SJCRH30 (cell line): ENCODE measurements around the gene SYT7. TPM values are rescaled to one million over a fixed set of nuclear protein-coding genes. Genes with fewer than 3 reads are reported as not detected.

Source experiments
- DNase-seq, 2 experiments: peaks; one replicate each; pipeline ENCODE4 v3.0.0-alpha.2; 2015 to 2020
- H3K27ac ChIP-seq: fragments of 250-450 bp; sonication (Bioruptor Pico); 2 replicates; pipeline ENCODE4 v1.5.1; 2020; ENCODE audit warnings: mild to moderate bottlenecking, moderate library complexity
- H3K27me3 ChIP-seq: fragments of 250-450 bp; sonication (Bioruptor Pico); 2 replicates; pipeline ENCODE4 v1.5.1; 2020; ENCODE audit warnings: mild to moderate bottlenecking, moderate library complexity
- H3K36me3 ChIP-seq: fragments of 250-450 bp; sonication (Bioruptor Pico); 2 replicates; pipeline ENCODE4 v1.5.1; 2020; ENCODE audit warnings: mild to moderate bottlenecking, moderate library complexity
- H3K4me1 ChIP-seq: fragments of 250-450 bp; sonication (Bioruptor Pico); 2 replicates; pipeline ENCODE4 v1.5.1; 2020; ENCODE audit warnings: mild to moderate bottlenecking, moderate library complexity
- H3K4me3 ChIP-seq: fragments of 250-450 bp; sonication (Bioruptor Pico); 2 replicates; pipeline ENCODE4 v1.5.1; 2020; ENCODE audit warnings: mild to moderate bottlenecking, moderate library complexity
- H3K9me3 ChIP-seq: fragments of 250-450 bp; sonication (Bioruptor Pico); replicated peaks from 2 replicates; pipeline ENCODE4 v1.5.1; 2020; ENCODE audit warnings: mild to moderate bottlenecking, moderate library complexity
- total RNA-seq: library from RNA; depleted of rRNA; stranded (reverse); fragments of >200 nt; shearing (Covaris generic); gene quantifications from 2 replicates; pipeline ENCODE4 v1.2.3, GENCODE V29; 2014

The SYT7 gene
- total RNA-seq, 1 experiment from 2014 or later = 1.1 TPM

DNA sequence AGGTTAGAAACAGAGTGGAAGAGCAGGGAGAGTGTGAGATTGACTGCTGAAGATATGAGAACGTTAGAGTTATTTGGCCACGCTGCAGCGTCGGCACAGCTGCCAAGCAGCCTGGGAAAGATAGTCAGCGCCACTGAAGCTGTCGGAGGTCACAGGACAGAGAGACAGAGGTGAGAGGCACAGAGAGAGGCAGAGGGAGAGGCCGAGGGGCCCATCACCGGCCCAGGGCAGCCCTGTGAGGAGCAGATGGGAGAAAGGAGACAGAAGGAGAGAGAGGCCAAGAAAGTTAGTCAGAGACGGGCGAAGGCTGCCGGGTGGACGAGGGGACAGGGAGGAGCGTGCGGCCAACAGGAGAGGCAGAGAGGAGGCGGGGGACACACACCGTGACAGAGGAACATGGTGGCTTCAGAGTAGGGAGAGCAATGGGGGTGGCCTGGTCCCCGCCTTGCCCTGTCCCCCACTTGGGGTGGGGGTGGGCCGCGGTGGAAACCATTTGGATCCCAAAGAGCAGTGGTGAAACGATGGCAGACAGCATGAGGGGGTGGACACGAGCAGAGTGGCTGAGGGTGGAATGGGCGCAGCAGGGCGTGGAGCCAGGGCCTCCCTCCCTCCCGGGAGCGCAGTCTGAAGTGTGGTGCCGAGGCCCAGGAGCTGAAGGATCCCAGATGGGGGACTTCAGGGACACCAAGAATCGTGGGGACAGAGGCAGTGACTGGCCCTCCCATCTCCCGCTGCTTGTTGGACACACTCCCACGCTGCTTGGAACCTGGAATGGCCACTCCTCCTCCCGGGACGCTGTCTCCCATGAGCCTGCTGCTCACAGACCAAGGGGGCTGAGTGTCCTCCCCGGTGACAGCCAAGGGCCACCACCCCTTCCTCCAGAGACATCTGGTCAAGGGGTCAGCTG lies 45.7 kb downstream of the SYT7 start:
- no peak overlapping the region for H3K4me3 ChIP-seq
- no peak for DNase-seq
- no peaks in the 10 kb centered on the region for H3K27me3 ChIP-seq
- H3K27ac ChIP-seq = no peak overlapping the region
- no peaks in the 10 kb centered on the region for H3K36me3 ChIP-seq
- H3K4me1 ChIP-seq = peaks cover 21% of the 10 kb centered on the region
- H3K9me3 ChIP-seq = no peaks in the 10 kb centered on the region

DNA sequence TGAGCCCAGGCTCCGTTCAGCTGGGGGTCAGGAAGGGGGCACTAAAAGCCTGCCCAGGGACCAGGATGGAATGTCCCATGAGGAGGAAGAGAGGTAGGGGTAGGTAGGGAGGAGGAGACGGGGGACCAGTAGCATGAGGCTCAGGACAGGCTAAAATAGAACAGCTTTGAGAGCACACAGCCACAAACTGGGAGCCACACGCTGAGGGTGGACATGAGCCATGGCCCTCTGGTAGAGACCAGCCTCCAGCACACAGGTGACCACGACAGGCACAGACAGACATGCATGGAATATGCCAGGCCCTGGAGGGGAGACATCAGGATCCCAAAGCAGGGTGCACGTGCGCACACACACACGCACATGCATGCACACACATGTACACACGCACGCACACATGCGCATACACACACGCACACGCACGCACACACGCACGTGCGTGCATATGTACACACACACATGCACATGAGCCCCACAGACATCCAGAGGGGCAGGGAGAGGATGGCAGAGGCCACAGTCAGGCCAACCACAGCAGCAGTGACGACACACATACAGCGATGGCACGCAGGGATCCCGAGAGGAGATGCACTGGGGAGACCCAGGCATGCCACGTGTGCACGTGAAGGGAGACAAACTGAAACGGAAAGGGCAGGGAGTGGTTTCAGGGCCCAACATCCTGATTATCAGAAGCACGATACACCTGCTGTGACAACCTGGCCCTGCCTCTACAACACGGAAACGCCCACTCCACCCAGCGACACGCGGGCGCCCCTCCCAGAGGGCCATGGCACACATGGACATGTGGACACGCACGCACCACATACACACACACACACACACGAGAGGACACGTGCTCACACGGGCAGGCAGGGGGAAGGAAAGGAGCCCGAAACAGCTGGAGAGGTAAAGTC lies 46.6 kb downstream of the SYT7 start:
- 0 out of 2 replicates have a peak, but pooled peaks cover 3% of the 10 kb centered on the region for H3K27me3 ChIP-seq
- no peak for DNase-seq
- no peak overlapping the region for H3K27ac ChIP-seq

DNA sequence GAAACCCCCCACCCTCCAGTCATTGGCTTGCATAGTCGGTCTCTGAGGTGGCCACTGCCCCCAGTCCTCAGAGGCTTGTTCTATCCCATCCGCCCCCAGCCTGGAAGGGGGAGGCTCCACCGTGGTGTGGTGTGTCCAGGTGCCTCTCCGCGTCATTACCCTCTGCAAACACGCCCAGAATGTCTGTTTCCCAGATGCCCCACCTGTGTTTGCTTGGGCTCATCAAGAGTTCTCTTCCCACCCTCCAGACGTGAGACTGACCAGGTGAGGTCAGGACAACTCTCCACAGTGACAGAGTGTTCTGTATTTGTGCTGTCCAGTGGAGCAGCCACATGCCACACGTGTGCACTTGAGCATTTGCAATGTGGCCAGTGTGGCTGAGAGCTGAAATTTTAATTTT lies 47.5 kb downstream of the SYT7 start:
- DNase-seq = no peak
- H3K27me3 ChIP-seq = 0 out of 2 replicates have a peak, but pooled peaks cover 4% of the 10 kb centered on the region
- no peaks in the 10 kb centered on the region for H3K36me3 ChIP-seq
- H3K27ac ChIP-seq = no peak overlapping the region
- peaks cover 21% of the 10 kb centered on the region for H3K4me1 ChIP-seq
- H3K4me3 ChIP-seq = no peak overlapping the region
- H3K9me3 ChIP-seq = no peaks in the 10 kb centered on the region

More for the DNA sequence above, 46.6 kb downstream of the SYT7 start:
- no peak overlapping the region for H3K4me3 ChIP-seq
- no peaks in the 10 kb centered on the region for H3K9me3 ChIP-seq
- peaks cover 21% of the 10 kb centered on the region for H3K4me1 ChIP-seq
- H3K36me3 ChIP-seq = no peaks in the 10 kb centered on the region

DNA sequence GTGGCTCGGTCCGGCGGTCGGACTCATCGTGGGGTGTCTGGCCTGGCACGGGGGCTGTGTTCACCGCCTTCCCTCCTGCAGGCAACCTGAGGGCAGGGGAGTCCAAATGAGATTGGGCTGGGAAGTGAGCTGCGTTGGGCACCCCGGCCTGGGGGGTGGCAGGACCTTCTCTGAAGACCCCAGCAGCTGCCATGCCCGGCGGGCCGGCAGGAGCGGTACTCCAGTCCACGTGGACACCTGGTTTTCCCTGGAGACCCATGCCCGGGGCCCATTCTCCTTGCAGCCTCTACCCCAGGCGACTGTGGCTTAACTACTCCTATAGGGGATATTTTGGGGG lies 47.9 kb downstream of the SYT7 start:
- Histone ChIP-seq H3K4me1 (peaks cover 21% of the 10 kb centered on the region), H3K4me3 (no peak overlapping the region), H3K36me3 (no peaks in the 10 kb centered on the region), H3K9me3 (no peaks in the 10 kb centered on the region), H3K27ac (no peak overlapping the region), H3K27me3 (0 out of 2 replicates have a peak, but pooled peaks cover 4% of the 10 kb centered on the region)
- no peak for DNase-seq

DNA sequence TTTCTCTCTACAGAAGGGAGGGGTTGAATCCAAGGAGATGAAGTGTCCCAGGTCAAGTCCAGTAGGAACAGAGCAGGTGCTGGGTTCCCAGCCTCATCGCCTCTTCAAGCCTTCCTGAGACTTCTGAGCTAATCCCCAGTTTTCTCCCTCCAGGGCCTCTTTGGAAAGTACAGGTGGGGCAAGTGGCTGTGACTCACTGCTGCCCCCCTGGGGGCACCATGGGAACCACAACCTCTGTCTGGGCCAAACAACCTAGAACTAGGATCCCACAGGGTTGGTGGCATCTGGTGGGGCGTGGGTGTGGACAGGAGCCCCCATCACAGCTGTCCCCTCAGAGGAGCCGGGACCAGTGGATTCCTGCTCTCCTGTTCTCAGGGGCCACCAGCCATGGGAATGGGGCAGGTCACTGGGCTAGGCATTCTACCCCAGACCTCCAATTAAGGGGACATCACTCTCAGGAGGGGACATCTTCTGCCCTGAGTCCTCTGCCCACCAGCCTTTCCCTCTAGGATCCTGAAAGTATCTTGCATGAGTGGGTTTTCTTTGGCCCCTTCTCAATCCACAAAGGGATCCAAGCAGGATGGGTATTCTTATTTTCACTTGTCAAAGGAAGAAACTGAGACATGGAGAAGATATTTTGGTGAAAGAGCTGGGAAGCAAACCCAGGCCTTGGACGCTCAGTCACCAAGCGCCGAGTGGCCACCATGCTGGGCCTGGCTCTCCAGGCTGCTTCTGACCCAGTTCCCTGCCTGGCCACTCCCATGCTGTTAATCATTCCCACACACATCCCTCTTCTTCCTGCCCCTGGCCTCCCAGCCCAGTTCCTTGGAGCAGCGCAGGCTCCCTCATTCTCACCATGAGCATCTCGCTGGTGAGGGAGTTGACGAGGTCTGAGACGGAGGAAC lies 48.5 kb downstream of the SYT7 start:
- Histone ChIP-seq H3K4me3 (no peak overlapping the region), H3K36me3 (no peaks in the 10 kb centered on the region), H3K27ac (no peak overlapping the region), H3K27me3 (peaks cover 4% of the 10 kb centered on the region; the same call in 1 of the 2 replicates), H3K4me1 (peaks cover 21% of the 10 kb centered on the region), H3K9me3 (no peaks in the 10 kb centered on the region)
- DNase-seq = peak; percentile 44 to 75

DNA sequence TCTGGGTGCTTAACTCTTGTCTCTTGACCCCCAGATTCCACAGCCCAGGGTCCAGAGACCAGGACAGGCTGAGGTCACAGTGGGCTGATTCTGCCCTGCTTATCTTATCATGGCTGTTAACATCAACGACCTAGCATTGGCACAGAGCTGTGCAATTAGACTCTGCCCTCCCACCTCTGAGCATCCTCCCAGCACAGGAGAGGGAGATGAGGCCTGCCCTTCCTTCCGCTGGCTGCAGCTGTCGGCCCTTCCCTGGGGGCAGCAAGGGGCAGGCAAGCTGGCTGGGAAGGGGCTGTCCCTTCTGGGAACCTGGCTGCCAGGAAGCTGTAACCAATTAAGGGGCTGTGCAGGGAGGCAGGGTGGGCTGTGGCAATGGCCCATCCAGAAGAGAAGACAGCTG lies 49.8 kb downstream of the SYT7 start:
- Histone ChIP-seq H3K27ac (no peak overlapping the region), H3K27me3 (peaks cover 4% of the 10 kb centered on the region; the same call in 1 of the 2 replicates)

DNA sequence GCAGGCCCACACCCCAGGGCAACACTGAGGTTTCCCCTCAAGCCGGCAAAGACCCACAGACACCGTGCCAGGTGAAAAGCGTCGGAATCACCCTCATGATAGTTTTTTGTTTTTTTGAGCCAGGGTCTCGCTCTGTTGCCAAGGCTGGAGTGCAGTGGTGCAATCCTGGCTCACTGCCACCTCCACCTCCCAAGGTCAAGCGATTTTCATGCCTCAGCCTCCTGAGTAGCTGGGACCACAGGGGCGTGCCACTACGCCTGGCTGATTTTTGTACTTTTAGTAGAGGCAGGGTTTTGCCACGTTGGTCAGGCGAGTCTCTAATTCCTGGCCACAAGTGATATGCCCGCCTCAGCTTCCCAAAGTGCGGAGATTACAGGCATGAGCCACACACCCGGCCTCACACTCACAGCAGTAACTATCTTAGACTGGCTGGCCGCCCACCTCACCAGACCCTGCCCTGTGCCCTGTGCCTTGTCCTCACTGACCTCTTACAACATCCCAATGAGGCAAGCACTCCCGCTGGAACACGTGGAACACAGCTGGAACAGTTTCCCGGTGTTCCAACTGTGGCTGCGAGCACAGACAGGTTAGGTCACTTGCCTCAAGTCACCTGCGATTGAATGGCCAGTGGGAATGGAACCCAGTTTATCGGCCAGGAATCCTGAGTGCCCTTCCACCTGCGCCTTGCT lies 51.2 kb downstream of the SYT7 start:
- Histone ChIP-seq H3K27ac (no peak overlapping the region), H3K27me3 (peaks cover 4% of the 10 kb centered on the region; the same call in 1 of the 2 replicates), H3K4me3 (no peak overlapping the region), H3K4me1 (peaks cover 21% of the 10 kb centered on the region), H3K9me3 (no peaks in the 10 kb centered on the region), H3K36me3 (no peaks in the 10 kb centered on the region)
- no peak for DNase-seq

More for the DNA sequence above, 49.8 kb downstream of the SYT7 start:
- Histone ChIP-seq H3K4me3 (no peak overlapping the region), H3K9me3 (no peaks in the 10 kb centered on the region), H3K4me1 (peaks cover 21% of the 10 kb centered on the region), H3K36me3 (no peaks in the 10 kb centered on the region)
- peak; percentile 76 to 85 for DNase-seq

DNA sequence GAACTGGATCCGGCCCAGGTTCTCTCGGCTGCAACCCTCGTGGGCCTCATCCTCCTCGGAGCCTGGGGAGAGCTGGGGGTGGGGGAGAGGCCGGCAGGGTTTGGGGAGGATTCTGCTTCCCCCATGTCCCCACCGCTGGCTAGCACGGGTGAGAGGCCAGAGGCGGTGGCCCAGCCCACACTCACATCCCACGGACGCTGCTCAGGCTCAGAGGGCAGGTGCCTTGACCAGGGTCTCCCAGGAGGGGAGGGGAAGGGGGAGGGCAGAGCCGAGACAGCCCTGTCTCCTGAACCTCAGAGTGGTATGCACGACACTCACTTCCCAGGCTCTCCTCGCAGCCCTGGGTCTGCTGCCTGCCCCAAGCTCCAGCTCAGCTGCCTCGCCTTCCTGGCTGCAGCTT lies 52.8 kb downstream of the SYT7 start:
- H3K4me1 ChIP-seq = peaks cover 21% of the 10 kb centered on the region
- DNase-seq = no peak
- no peaks in the 10 kb centered on the region for H3K36me3 ChIP-seq
- H3K4me3 ChIP-seq = no peak overlapping the region
- H3K27me3 ChIP-seq = peaks cover 4% of the 10 kb centered on the region; the same call in 1 of the 2 replicates
- H3K27ac ChIP-seq = no peak overlapping the region
- H3K9me3 ChIP-seq = no peaks in the 10 kb centered on the region

DNA sequence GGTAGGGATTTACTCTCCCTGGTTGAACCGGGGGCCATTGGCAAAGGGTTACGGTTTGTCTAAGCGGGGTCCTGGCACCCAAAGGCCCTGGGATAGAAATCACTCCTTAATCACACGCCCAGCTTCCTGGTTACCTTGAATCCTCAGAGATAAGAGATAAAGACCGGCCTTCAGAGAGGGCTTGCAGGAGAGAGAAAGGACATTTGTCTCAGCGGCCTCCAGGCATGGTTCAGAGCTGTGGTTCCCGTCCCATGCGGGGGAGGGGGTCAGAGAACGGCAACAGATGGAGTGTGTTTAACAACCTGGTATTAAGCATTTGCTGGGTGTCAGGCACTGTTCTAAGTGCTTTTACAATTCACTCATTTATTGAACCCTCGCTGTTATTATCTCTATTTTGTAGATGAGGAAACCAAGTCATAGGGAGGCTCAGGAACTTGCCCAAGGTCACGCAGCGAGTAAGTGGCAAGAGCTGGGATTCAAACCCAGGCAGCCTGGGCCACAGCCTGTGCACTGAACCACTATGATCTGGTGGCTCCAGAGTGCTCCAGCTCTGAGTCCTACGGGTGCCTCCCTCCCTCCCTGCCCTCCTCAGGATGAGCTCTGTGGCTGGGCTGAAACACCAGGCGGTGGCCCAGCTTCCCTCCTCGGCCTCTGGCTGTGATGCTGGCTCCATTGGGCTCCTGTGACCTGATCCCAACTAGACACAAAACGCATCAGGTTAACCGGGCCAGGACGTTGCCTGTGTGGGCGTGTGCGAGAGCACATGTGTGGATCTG lies 53.7 kb downstream of the SYT7 start:
- no peaks in the 10 kb centered on the region for H3K9me3 ChIP-seq
- no peak for DNase-seq
- H3K27me3 ChIP-seq = peaks cover 4% of the 10 kb centered on the region; the same call in 1 of the 2 replicates
- H3K4me3 ChIP-seq = no peak overlapping the region
- H3K4me1 ChIP-seq = peaks cover 19% of the 10 kb centered on the region
- H3K27ac ChIP-seq = no peak overlapping the region
- no peaks in the 10 kb centered on the region for H3K36me3 ChIP-seq

DNA sequence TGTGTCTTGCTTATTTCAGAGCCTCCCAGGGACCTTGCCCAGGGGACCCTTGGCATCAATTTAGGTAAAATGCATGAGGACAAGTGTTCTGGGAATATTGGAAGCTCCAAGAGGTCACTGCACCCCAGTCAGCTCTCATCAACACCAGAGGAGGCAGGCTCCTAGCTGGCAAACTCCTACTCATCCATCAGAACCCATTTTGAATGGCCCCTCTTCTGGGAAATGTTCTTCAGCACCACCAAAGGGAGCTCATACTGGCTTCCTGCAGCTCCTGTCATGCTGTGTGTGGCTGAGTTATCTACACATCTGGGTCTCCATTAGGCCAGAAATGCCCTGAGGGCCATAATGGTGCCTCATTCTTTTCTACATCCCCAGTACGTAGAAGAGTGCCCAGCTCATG lies 54.6 kb downstream of the SYT7 start:
- peak in 1 of 2 experiments; percentile 17 for DNase-seq
- H3K9me3 ChIP-seq = no peaks in the 10 kb centered on the region
- peaks cover 4% of the 10 kb centered on the region; the same call in 1 of the 2 replicates for H3K27me3 ChIP-seq
- H3K4me1 ChIP-seq = peaks cover 10% of the 10 kb centered on the region
- H3K4me3 ChIP-seq = no peak overlapping the region
- H3K36me3 ChIP-seq = no peaks in the 10 kb centered on the region
- H3K27ac ChIP-seq = no peak overlapping the region

DNA sequence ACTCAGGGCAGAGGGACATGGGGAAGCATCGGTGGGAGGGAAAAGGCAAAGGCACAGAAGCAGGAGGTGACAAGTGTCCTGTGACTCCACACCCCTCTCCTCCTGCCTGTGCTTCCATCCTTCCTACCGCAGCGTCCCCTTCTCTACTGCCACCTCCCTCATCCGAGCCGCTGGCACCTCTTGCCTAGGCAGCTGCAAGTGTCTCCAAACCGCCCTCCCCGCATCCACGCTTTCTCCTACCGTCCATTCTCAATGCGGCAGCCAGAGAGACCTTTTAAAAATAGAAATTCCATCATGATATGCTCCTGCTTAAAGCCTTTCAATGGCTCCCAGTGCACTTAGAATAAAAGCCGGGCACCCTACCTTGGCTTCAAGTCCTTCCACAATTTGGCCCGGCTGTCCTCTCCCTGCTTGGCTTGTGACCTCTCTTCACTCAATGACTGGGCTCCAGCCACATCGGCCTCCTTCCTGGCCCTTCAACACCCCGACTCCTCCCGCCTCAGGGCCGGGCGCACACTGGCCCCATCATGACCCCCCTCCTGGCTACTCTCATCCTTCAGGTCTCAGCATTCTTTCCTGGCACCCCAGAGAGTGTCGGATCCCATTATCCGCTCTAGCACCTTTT lies 55.8 kb downstream of the SYT7 start:
- H3K36me3 ChIP-seq = no peaks in the 10 kb centered on the region
- peaks cover 4% of the 10 kb centered on the region; the same call in 1 of the 2 replicates for H3K27me3 ChIP-seq
- H3K27ac ChIP-seq = no peak overlapping the region
- no peaks in the 10 kb centered on the region for H3K9me3 ChIP-seq
- no peaks in the 10 kb centered on the region for H3K4me1 ChIP-seq
- H3K4me3 ChIP-seq = no peak overlapping the region
- no peak for DNase-seq

DNA sequence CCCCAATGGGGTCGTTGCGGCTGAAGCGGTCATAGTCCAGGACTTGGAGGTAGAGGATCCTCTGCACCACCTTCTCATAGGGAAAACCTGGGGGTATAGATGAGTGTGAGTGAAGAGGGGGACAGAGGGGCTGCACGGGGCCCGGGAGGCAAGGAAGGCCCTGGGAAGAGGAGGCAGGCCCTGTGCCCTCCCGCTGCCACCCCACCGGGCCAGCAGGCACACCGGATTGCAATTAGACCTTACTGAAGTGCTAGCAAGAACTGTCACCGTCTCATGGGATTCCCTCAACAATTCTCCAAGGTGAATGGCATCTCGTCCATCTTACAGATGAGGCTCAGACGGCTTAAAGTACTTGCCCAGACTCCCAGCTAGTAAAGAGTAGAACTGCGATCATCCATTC lies 56.4 kb downstream of the SYT7 start:
- Histone ChIP-seq H3K36me3 (no peaks in the 10 kb centered on the region), H3K27me3 (peaks cover 2% of the 10 kb centered on the region; the same call in 1 of the 2 replicates), H3K9me3 (no peaks in the 10 kb centered on the region), H3K4me1 (no peaks in the 10 kb centered on the region), H3K4me3 (no peak overlapping the region), H3K27ac (no peak overlapping the region)
- DNase-seq = no peak

DNA sequence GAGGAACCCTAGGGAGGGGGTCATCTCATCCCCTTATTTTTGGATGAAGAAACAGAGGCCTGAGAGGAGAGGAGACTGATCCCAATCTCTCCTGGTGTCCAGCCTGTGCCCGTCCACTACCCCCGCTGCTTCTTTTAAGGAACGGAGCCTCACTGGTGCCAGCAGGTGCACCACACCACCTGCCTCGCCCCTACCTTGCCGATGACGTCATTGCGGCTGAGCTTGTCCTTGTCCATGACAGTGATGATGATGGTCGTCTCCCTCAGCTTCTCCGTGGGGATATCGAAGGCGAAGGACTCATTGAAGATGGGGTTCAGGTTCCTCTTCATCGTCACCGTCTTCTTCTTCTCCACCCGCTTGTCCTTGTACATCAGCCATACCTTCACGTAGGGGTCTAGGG lies 58.0 kb downstream of the SYT7 start:
- H3K27me3 ChIP-seq = no peaks in the 10 kb centered on the region; the same call in 1 of the 2 replicates
- DNase-seq = no peak
- no peak overlapping the region for H3K4me3 ChIP-seq
- no peaks in the 10 kb centered on the region for H3K4me1 ChIP-seq
- H3K27ac ChIP-seq = no peak overlapping the region
- no peaks in the 10 kb centered on the region for H3K9me3 ChIP-seq
- H3K36me3 ChIP-seq = no peaks in the 10 kb centered on the region
